OCI-LY7 (cell line): ENCODE data around the gene RBM38. TPM values are rescaled to one million over a fixed set of nuclear protein-coding genes. Genes with fewer than 3 reads are reported as not detected.

ENCODE experiments used
- BruUV-seq: library from RNA; stranded (reverse); fragments of 400-500 nt; replicated peaks from 2 replicates; lab custom pipeline; 2021; lab: Mats Ljungman, UMichigan
- CTCF ChIA-PET: fragments of 300-600 bp; sonication (Branson Sonifier 250); formaldehyde crosslinking; loops from one replicate; lab custom pipeline; 2022; ENCODE audit warnings: antibody characterized with exemption; ENCODE audit not compliant: unreplicated experiment; lab: Charles Lee
- POLR2A ChIA-PET: fragments of 300-600 bp; sonication (Branson Sonifier 250); formaldehyde crosslinking; loops from one replicate; lab custom pipeline; 2022; ENCODE audit warnings: antibody characterized with exemption; lab: Charles Lee
- DNase-seq: peaks from one replicate; pipeline ENCODE4 v3.0.0-alpha.2; 2015; ENCODE audit warnings: low spot score
- H2AFZ ChIP-seq: fragments of 200-600 bp; sonication (generic), shearing (Covaris generic); 2 replicates; pipeline ENCODE4 v1.6.1; 2014; ENCODE audit warnings: mild to moderate bottlenecking, antibody characterized with exemption, low read length, moderate library complexity
- H3K27ac ChIP-seq: fragments of 200-600 bp; sonication (generic); 2 replicates; pipeline ENCODE4 v1.5.1; 2014; ENCODE audit warnings: mixed run types, low read depth, mild to moderate bottlenecking, moderate library complexity, low read length, inconsistent platforms; ENCODE audit not compliant: poor library complexity, severe bottlenecking
- H3K36me3 ChIP-seq: fragments of 200-600 bp; sonication (generic); 2 replicates; pipeline ENCODE4 v1.6.1; 2014; ENCODE audit warnings: mild to moderate bottlenecking, antibody characterized with exemption, low read length, moderate library complexity, mixed read lengths; ENCODE audit not compliant: insufficient read depth
- H3K4me1 ChIP-seq: fragments of 200-600 bp; sonication (generic); 2 replicates; pipeline ENCODE4 v1.5.1; 2014; ENCODE audit warnings: mild to moderate bottlenecking, low read length; ENCODE audit not compliant: insufficient read depth, poor library complexity, severe bottlenecking
- H3K4me2 ChIP-seq: fragments of 200-600 bp; sonication (generic); 2 replicates; pipeline ENCODE4 v1.6.1; 2014; ENCODE audit warnings: mild to moderate bottlenecking, low read length
- H3K4me3 ChIP-seq: fragments of 200-600 bp; sonication (generic); 2 replicates; pipeline ENCODE4 v1.5.1; 2014; ENCODE audit warnings: mild to moderate bottlenecking, low read depth, low read length; ENCODE audit not compliant: poor library complexity, severe bottlenecking
- H3K79me2 ChIP-seq: fragments of 200-600 bp; sonication (generic); 2 replicates; pipeline ENCODE4 v1.6.1; 2016; ENCODE audit warnings: low read depth, mild to moderate bottlenecking, low read length, moderate library complexity, mixed read lengths; ENCODE audit not compliant: insufficient read depth
- H3K9me2 ChIP-seq: fragments of 200-600 bp; sonication (generic); 2 replicates; pipeline ENCODE4 v1.6.1; 2016; ENCODE audit warnings: mild to moderate bottlenecking, low read length, mixed read lengths; ENCODE audit not compliant: insufficient read depth
- H3K9me3 ChIP-seq: fragments of 200-600 bp; sonication (generic); 2 replicates; pipeline ENCODE4 v1.6.1; 2014; ENCODE audit warnings: mild to moderate bottlenecking, mixed run types, low read length, mixed read lengths
- H4K20me1 ChIP-seq: fragments of 200-600 bp; sonication (generic); 2 replicates; pipeline ENCODE4 v1.6.1; 2014; ENCODE audit warnings: mild to moderate bottlenecking, antibody characterized with exemption, low read length, moderate library complexity, mixed read lengths; ENCODE audit not compliant: insufficient read depth
- EZH2phosphoT487 ChIP-seq: fragments of 200-600 bp; sonication (generic); IDR thresholded peaks from 2 replicates; pipeline ENCODE4 v1.6.1; 2018; ENCODE audit warnings: low read depth, borderline replicate concordance, mild to moderate bottlenecking, mixed run types, antibody characterized with exemption, low read length, moderate library complexity, mixed read lengths
- intact Hi-C: fragments of 100-400 bp; cut with micrococcal nuclease; formaldehyde crosslinking; loops from one replicate; pipeline ENCODE4 v1.10.0; 2022; ENCODE audit not compliant: unreplicated experiment
- total RNA-seq, 2 experiments: library from RNA; depleted of rRNA in 1 of 2; stranded (reverse); fragments of >200 nt in 1 of 2; shearing (Covaris generic) in 1 of 2; gene quantifications; 2 replicates each; pipeline ENCODE4 v1.2.3, GENCODE V29; 2014 to 2022
- TF ChIP-seq, protein P1 (sequence below): fragments of 200-600 bp; sonication (generic); conservative IDR thresholded peaks from 2 replicates; pipeline ENCODE4 v1.5.1; 2014; ENCODE audit warnings: mild to moderate bottlenecking, antibody characterized with exemption, low read length, moderate library complexity, mixed read lengths

The RBM38 gene
- total RNA-seq, 2 experiments from 2014 or later: 119 to 174 TPM

DNA sequence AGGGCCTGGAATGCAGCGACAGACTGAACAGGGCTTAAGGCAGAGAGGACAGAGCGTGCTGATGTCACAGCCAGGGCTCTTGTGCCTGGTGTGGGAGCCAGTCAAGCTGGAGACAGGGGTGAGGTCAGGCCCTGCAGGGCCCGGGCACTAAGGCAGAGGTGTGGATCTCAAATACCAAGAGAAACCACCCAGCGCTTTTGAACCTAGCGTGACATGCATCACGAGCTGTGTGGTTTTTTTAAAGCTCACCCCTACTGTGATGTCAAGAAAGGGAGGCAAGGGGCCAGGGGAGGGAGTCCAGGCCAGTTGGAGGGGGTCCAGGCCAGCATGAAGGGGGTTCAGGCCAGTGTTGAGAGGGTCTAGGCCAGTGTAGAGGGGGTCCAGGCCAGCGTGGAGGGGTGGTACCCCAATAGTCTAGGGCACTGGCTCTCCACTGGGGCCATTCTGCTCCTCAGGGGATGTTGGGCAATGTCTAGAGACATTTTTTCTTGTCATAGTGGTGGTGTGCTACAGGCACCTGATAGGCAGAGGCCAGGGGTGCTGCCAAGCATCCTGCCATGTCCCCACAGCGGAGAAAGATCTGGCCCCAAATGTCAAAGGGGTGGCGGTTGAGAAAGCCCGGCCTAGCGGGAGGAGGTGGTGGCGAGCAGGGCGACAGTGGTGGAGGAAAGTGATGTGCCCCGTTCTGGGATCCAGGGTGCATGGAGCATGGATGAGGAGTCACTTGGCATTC is 42.6 kb downstream of the RBM38 start:
- intact Hi-C loops: loop anchor here (2.0 kb wide), 3 partner anchors 35 to 49 kb away; partner anchors contain the start of gene RBM38
- Histone ChIP-seq H3K27ac (peak overlapping the region; percentile 86), H3K9me3 (peaks cover 8% of the 10 kb centered on the region; the same call in 1 of the 2 replicates), H4K20me1 (no peaks in the 10 kb centered on the region), H2AFZ (peak overlapping the region; percentile 27; the same call in 1 of the 2 replicates), H3K4me2 (peak overlapping the region; percentile 62), H3K4me3 (no peak overlapping the region), H3K79me2 (no peaks in the 10 kb centered on the region), H3K4me1 (peaks cover 78% of the 10 kb centered on the region), H3K9me2 (no peaks in the 10 kb centered on the region), H3K36me3 (no peaks in the 10 kb centered on the region)
- ChIA-PET CTCF (interaction anchor here (0.8 to 2.9 kb wide), 4 partner anchors 8 to 43 kb away, joined by 3 to 7 read pairs (median 4); no protein-coding TSS in a partner anchor), POLR2A (interaction anchor here (0.6 to 2.1 kb wide), 7 partner anchors 14 to 47 kb away, joined by 3 to 8 read pairs (median 3); partner anchors contain the start of gene RBM38)
- BruUV-seq: no TSS peak
- DNase-seq: no peak
- TF ChIP-seq EZH2phosphoT487: no peak
- TF ChIP-seq, protein P1, sequence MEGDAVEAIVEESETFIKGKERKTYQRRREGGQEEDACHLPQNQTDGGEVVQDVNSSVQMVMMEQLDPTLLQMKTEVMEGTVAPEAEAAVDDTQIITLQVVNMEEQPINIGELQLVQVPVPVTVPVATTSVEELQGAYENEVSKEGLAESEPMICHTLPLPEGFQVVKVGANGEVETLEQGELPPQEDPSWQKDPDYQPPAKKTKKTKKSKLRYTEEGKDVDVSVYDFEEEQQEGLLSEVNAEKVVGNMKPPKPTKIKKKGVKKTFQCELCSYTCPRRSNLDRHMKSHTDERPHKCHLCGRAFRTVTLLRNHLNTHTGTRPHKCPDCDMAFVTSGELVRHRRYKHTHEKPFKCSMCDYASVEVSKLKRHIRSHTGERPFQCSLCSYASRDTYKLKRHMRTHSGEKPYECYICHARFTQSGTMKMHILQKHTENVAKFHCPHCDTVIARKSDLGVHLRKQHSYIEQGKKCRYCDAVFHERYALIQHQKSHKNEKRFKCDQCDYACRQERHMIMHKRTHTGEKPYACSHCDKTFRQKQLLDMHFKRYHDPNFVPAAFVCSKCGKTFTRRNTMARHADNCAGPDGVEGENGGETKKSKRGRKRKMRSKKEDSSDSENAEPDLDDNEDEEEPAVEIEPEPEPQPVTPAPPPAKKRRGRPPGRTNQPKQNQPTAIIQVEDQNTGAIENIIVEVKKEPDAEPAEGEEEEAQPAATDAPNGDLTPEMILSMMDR: no peak

DNA sequence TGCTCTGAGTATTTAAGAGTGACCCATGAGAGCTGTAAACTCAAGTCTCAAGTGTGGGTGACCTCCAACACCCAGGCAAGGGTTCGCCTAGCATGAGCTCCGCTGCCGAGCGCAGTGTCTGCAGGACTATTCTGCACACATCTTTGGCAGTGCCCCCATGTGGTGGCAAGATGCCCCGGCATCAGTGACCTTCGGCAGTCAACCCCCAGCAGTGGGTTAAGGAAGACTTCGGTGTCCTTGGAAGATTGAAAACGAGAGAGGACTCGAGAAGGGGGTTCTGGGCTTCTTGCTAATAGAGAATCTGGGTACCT is 43.1 kb downstream of the RBM38 start:
- Histone ChIP-seq H3K4me1 (peaks cover 74% of the 10 kb centered on the region), H4K20me1 (no peaks in the 10 kb centered on the region), H3K9me2 (no peaks in the 10 kb centered on the region), H2AFZ (no peak overlapping the region; the same call in 1 of the 2 replicates), H3K4me2 (peak overlapping the region; percentile 62), H3K4me3 (no peak overlapping the region), H3K36me3 (no peaks in the 10 kb centered on the region), H3K79me2 (no peaks in the 10 kb centered on the region), H3K9me3 (peaks cover 8% of the 10 kb centered on the region; the same call in 1 of the 2 replicates), H3K27ac (peak overlapping the region; percentile 86)
- TF ChIP-seq, protein P1: peak; percentile 82
- no peak for TF ChIP-seq EZH2phosphoT487
- POLR2A ChIA-PET: interaction anchor here (0.6 to 1.8 kb wide), 2 partner anchors 17 to 36 kb away, joined by 3 to 9 read pairs; no protein-coding TSS in a partner anchor
- peak; percentile 69 for DNase-seq
- CTCF ChIA-PET: interaction anchor here (0.8 to 2.9 kb wide), 3 partner anchors 9 to 44 kb away, joined by 3 to 7 read pairs (median 3); no protein-coding TSS in a partner anchor
- no TSS peak for BruUV-seq
- intact Hi-C loops: loop anchor here (2.0 kb wide), 3 partner anchors 36 to 48 kb away; partner anchors contain the start of gene RBM38
